Liver (tissue), 9 donors: ENCODE measurements around the gene OR5B2. TPM values are rescaled to one million over a fixed set of nuclear protein-coding genes. Genes with fewer than 3 reads are reported as not detected.

Source experiments
- DNase-seq: peaks from one replicate; pipeline ENCODE4 v3.0.0-alpha.2; 2017; ENCODE audit warnings: low spot score
- H3K27ac ChIP-seq, 2 donors: one replicate each; pipeline ENCODE4 v1.7.0; 2013; ENCODE audit warnings: inconsistent platforms in 2 of 2, low read length in 2 of 2, control low read depth in 1 of 2, low read depth in 1 of 2, mild to moderate bottlenecking in 1 of 2
- H3K27me3 ChIP-seq, 4 donors: one replicate each; pipeline versions ENCODE4 v1.6.1 to v1.7.0; 2013; ENCODE audit warnings: low read length in 3 of 4, inconsistent platforms in 1 of 4, mild to moderate bottlenecking in 1 of 4, moderate library complexity in 1 of 4; ENCODE audit not compliant: control insufficient read depth in 4 of 4, insufficient read depth in 4 of 4
- H3K36me3 ChIP-seq, 4 donors: one replicate each; pipeline versions ENCODE4 v1.6.1 to v1.7.0; 2013; ENCODE audit warnings: low read length in 3 of 4, mild to moderate bottlenecking in 3 of 4, low read depth in 1 of 4, moderate library complexity in 1 of 4; ENCODE audit not compliant: control insufficient read depth in 4 of 4, insufficient read depth in 3 of 4
- H3K4me1 ChIP-seq, 4 donors: one replicate each; pipeline versions ENCODE4 v1.6.1 to v1.7.0; 2013; ENCODE audit warnings: low read length in 3 of 4, mild to moderate bottlenecking in 3 of 4, moderate library complexity in 1 of 4; ENCODE audit not compliant: control insufficient read depth in 4 of 4, insufficient read depth in 4 of 4
- H3K4me3 ChIP-seq, 3 donors: one replicate each; pipeline versions ENCODE4 v1.6.1 to v1.7.0; 2013; ENCODE audit warnings: low read length in 3 of 3, control low read depth in 1 of 3, low read depth in 1 of 3, mild to moderate bottlenecking in 1 of 3
- H3K9ac ChIP-seq, 2 donors: one replicate each; pipeline ENCODE4 v1.7.0; 2013; ENCODE audit warnings: low read length in 2 of 2, mild to moderate bottlenecking in 2 of 2, moderate library complexity in 2 of 2, control low read depth in 1 of 2, low read depth in 1 of 2
- H3K9me3 ChIP-seq, 4 donors: one replicate each; pipeline versions ENCODE4 v1.6.1 to v1.7.0; 2013; ENCODE audit warnings: low read length in 3 of 4; ENCODE audit not compliant: control insufficient read depth in 4 of 4
- EGR1 ChIP-seq, 2 donors: IDR thresholded peaks; 2 replicates each; pipeline ENCODE4 v1.6.1; 2016 to 2018; ENCODE audit warnings: antibody characterized with exemption in 2 of 2, low read depth in 2 of 2
- FOXA1 ChIP-seq: IDR thresholded peaks from 2 replicates; pipeline ENCODE4 v1.6.1; 2016; ENCODE audit warnings: antibody characterized with exemption
- FOXA2 ChIP-seq: IDR thresholded peaks from 2 replicates; pipeline ENCODE4 v1.6.1; 2016; ENCODE audit warnings: antibody characterized with exemption
- GABPA ChIP-seq, 2 donors: IDR thresholded peaks in 1 of 2; conservative IDR thresholded peaks in 1 of 2; 2 replicates each; pipeline ENCODE4 v1.6.1; 2016; ENCODE audit warnings: antibody characterized with exemption in 2 of 2, mild to moderate bottlenecking in 1 of 2, moderate library complexity in 1 of 2
- HNF4A ChIP-seq, 2 donors: conservative IDR thresholded peaks; 2 replicates each; pipeline ENCODE4 v1.6.1; 2016; ENCODE audit warnings: antibody characterized with exemption in 2 of 2, mild to moderate bottlenecking in 2 of 2
- HNF4G ChIP-seq: IDR thresholded peaks from 2 replicates; pipeline ENCODE4 v1.6.1; 2016; ENCODE audit warnings: antibody characterized with exemption
- JUND ChIP-seq, 2 donors: IDR thresholded peaks; 2 replicates each; pipeline ENCODE4 v1.6.1; 2016; ENCODE audit warnings: antibody characterized with exemption in 2 of 2
- NR2F2 ChIP-seq: IDR thresholded peaks from 2 replicates; pipeline ENCODE4 v1.6.1; 2016; ENCODE audit warnings: antibody characterized with exemption
- RAD21 ChIP-seq, 2 donors: IDR thresholded peaks; 2 replicates each; pipeline ENCODE4 v1.6.1; 2016; ENCODE audit warnings: antibody characterized with exemption in 2 of 2, mild to moderate bottlenecking in 2 of 2
- RXRA ChIP-seq, 2 donors: IDR thresholded peaks; 2 replicates each; pipeline ENCODE4 v1.6.1; 2017 to 2018; ENCODE audit warnings: antibody characterized with exemption in 2 of 2, mild to moderate bottlenecking in 1 of 2
- SP1 ChIP-seq: IDR thresholded peaks from 2 replicates; pipeline ENCODE4 v1.6.1; 2018; ENCODE audit warnings: antibody characterized with exemption, mild to moderate bottlenecking
- TAF1 ChIP-seq: conservative IDR thresholded peaks from 2 replicates; pipeline ENCODE4 v1.6.1; 2016; ENCODE audit warnings: antibody characterized with exemption, mild to moderate bottlenecking
- YY1 ChIP-seq: IDR thresholded peaks from 2 replicates; pipeline ENCODE4 v1.6.1; 2016; ENCODE audit warnings: antibody characterized with exemption, mild to moderate bottlenecking
- WGBS: extraction: QIAGEN DNeasy Blood & Tissue Kit; methylation state at CpG from one replicate; pipeline ENCODE4 v1.1.7; 2013; 5-methylcytosine and 5-hydroxymethylcytosine counted together
- polyA plus RNA-seq, 2 donors: library from polyadenylated mRNA; stranded (reverse) in 1 of 2; unstranded in 1 of 2; fragments of 200-250 nt in 1 of 2; fragments of >200 nt in 1 of 2; fragmentation: Nextera tagmentation in 1 of 2; extraction: Ambion mirVana in 1 of 2; gene quantifications; one replicate each; pipeline versions ENCODE4 v1.2.1 to v1.2.3, GENCODE V29; 2013 to 2015
- total RNA-seq, 2 donors: library from RNA; depleted of rRNA; stranded (reverse); fragments of >200 nt; gene quantifications; one replicate each; pipeline ENCODE4 v1.2.3, GENCODE V29; 2014
- TF ChIP-seq, protein P1 (sequence below): fragments of 150-350 bp; IDR thresholded peaks from 2 replicates; pipeline ENCODE4 v1.5.1; 2017; ENCODE audit warnings: improper control_type of control experiment, low read depth, low read length; ENCODE audit not compliant: missing input control
- TF ChIP-seq, protein P2 (sequence below): IDR thresholded peaks from 2 replicates; pipeline ENCODE4 v1.6.1; 2016; ENCODE audit warnings: antibody characterized with exemption
- TF ChIP-seq, protein P3 (sequence below): IDR thresholded peaks from 2 replicates; pipeline ENCODE4 v1.6.1; 2016; ENCODE audit warnings: antibody characterized with exemption
- donor health status: healthy.
- donor health status: healthy.
- donor health status: healthy.
- donor health status: healthy.
- donor health status: healthy.

OR5B2 gene
- total and polyA plus RNA-seq, 4 donors, result not detected

DNA sequence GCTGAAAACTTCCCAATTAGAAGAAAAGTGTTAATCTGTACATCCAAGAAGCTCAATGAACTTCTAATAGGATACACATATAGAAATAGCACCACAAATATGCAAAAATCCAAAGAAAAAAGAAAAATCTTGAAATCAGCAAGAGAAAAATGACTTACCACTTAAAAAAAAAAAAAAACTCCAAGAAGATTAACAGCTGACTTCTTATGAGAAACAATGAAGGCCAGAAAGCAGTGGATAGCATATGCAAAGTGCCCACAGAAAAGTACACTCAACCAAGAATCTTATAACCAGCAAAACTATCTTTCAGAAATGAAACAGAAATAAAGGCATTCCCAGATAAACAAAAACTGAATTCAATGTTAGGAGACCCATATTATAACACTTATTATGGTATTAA, 44.0 kb upstream of the OR5B2 start:
- TF ChIP-seq YY1, result no peak
- TF ChIP-seq EGR1 (IDR thresholded peaks at IDR 0.05; ENCODE audit: low read depth in 2 of 2), result no peak
- no peak for TF ChIP-seq SP1
- no peak for TF ChIP-seq NR2F2
- TF ChIP-seq RXRA (IDR thresholded peaks at IDR 0.05), result no peak
- TF ChIP-seq GABPA (IDR thresholded peaks at IDR 0.05 in 1 of 2, conservative IDR thresholded peaks at IDR 0.05 in 1 of 2), result no peak
- no peak for TF ChIP-seq JUND (IDR thresholded peaks at IDR 0.05)
- TF ChIP-seq FOXA1, result no peak
- TF ChIP-seq HNF4A (conservative IDR thresholded peaks at IDR 0.05), result no peak
- TF ChIP-seq, protein P1, sequence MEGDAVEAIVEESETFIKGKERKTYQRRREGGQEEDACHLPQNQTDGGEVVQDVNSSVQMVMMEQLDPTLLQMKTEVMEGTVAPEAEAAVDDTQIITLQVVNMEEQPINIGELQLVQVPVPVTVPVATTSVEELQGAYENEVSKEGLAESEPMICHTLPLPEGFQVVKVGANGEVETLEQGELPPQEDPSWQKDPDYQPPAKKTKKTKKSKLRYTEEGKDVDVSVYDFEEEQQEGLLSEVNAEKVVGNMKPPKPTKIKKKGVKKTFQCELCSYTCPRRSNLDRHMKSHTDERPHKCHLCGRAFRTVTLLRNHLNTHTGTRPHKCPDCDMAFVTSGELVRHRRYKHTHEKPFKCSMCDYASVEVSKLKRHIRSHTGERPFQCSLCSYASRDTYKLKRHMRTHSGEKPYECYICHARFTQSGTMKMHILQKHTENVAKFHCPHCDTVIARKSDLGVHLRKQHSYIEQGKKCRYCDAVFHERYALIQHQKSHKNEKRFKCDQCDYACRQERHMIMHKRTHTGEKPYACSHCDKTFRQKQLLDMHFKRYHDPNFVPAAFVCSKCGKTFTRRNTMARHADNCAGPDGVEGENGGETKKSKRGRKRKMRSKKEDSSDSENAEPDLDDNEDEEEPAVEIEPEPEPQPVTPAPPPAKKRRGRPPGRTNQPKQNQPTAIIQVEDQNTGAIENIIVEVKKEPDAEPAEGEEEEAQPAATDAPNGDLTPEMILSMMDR, result no peak
- no peak for TF ChIP-seq TAF1
- no peak for TF ChIP-seq HNF4G
- TF ChIP-seq RAD21 (IDR thresholded peaks at IDR 0.05), result no peak
- Histone ChIP-seq H3K9me3 (peaks cover 2 to 28% (median 4%) of the 10 kb centered on the region in 4 donors), H3K9ac (no peak overlapping the region), H3K4me3 (no peak overlapping the region), H3K27me3 (peaks cover 0 to 5% (median under 1%) of the 10 kb centered on the region in 4 donors), H3K4me1 (no peaks in the 10 kb centered on the region), H3K36me3 (no peaks in the 10 kb centered on the region), H3K27ac (no peak overlapping the region)
- no peak for DNase-seq

- WGBS, result 76% methylated on average over 1 of the region's 1 CpG
- DNase-seq, result no peak
- TF ChIP-seq RAD21 (IDR thresholded peaks at IDR 0.05) (no peak), FOXA2 (no peak), GABPA (IDR thresholded peaks at IDR 0.05 in 1 of 2, conservative IDR thresholded peaks at IDR 0.05 in 1 of 2) (no peak), EGR1 (IDR thresholded peaks at IDR 0.05; ENCODE audit: low read depth in 2 of 2) (no peak), HNF4A (conservative IDR thresholded peaks at IDR 0.05) (no peak)
- TF ChIP-seq, protein P2, sequence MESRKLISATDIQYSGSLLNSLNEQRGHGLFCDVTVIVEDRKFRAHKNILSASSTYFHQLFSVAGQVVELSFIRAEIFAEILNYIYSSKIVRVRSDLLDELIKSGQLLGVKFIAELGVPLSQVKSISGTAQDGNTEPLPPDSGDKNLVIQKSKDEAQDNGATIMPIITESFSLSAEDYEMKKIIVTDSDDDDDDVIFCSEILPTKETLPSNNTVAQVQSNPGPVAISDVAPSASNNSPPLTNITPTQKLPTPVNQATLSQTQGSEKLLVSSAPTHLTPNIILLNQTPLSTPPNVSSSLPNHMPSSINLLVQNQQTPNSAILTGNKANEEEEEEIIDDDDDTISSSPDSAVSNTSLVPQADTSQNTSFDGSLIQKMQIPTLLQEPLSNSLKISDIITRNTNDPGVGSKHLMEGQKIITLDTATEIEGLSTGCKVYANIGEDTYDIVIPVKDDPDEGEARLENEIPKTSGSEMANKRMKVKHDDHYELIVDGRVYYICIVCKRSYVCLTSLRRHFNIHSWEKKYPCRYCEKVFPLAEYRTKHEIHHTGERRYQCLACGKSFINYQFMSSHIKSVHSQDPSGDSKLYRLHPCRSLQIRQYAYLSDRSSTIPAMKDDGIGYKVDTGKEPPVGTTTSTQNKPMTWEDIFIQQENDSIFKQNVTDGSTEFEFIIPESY, result no peak
- Histone ChIP-seq H3K4me3 (no peak overlapping the region), H3K9ac (no peak overlapping the region), H3K9me3 (peaks cover 2 to 15% (median 4%) of the 10 kb centered on the region in 4 donors), H3K36me3 (no peaks in the 10 kb centered on the region), H3K27me3 (peaks cover 0 to 5% (median under 1%) of the 10 kb centered on the region in 4 donors), H3K27ac (no peak overlapping the region), H3K4me1 (no peaks in the 10 kb centered on the region)
Measured at GRCh38 chr11:58466293-58466692, 38.4 kb upstream of the OR5B2 start.

DNA sequence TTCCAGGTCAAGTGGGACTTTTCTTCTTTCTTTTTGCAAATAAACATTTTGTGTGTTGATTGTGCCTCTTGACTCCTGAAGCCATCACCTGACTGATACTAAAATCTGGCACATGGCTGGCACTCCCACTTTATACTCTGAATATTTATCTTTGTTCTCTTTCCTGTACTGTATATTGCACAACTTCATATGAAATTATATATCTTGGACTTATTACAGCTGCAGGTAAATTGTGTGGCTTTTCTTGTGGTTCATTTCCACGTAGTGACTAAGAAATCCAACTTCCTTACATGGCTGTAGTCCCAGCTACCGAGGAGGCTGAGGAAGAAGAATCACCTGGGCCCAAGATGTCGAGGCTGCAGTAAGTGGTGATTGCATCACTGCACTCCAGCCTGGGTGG, 37.8 kb upstream of the OR5B2 start:
- H3K4me1 ChIP-seq, result no peaks in the 10 kb centered on the region
- H3K36me3 ChIP-seq, result no peaks in the 10 kb centered on the region
- TF ChIP-seq, protein P1, result no peak
- TF ChIP-seq RAD21 (IDR thresholded peaks at IDR 0.05), result no peak
- TF ChIP-seq, protein P3, sequence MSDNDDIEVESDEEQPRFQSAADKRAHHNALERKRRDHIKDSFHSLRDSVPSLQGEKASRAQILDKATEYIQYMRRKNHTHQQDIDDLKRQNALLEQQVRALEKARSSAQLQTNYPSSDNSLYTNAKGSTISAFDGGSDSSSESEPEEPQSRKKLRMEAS, result no peak
- TF ChIP-seq HNF4A (conservative IDR thresholded peaks at IDR 0.05), result no peak
- no peak for TF ChIP-seq SP1
- TF ChIP-seq TAF1, result no peak
- TF ChIP-seq HNF4G, result no peak
- TF ChIP-seq RXRA (IDR thresholded peaks at IDR 0.05), result no peak
- TF ChIP-seq, protein P2, result no peak
- TF ChIP-seq YY1, result no peak
- no peak overlapping the region for H3K9ac ChIP-seq
- H3K27me3 ChIP-seq, result peaks cover 0 to 5% (median under 1%) of the 10 kb centered on the region in 4 donors
- DNase-seq, result no peak
- H3K27ac ChIP-seq, result no peak overlapping the region
- 49% methylated on average over 3 of the region's 3 CpGs for WGBS
- peaks cover 0 to 10% (median 1%) of the 10 kb centered on the region in 4 donors for H3K9me3 ChIP-seq
- no peak overlapping the region for H3K4me3 ChIP-seq
